Heart right ventricle (tissue), 16 donors: ENCODE data around the gene TMEM165. TPM values are rescaled to one million over a fixed set of nuclear protein-coding genes. Genes with fewer than 3 reads are reported as not detected.

Source experiments
- ATAC-seq, 8 donors: fragments of 200-7000 bp; cut with Tn5 transposase; one replicate each; pipeline ENCODE4 v1.9.1; 2020; ENCODE audit warnings: mild to moderate bottlenecking in 8 of 8, moderate library complexity in 8 of 8, moderate number of reproducible peaks in 1 of 8
- DNase-seq, 2 donors: peaks; one replicate each; pipeline ENCODE4 v3.0.0-alpha.2; 2020
- H3K27ac ChIP-seq, 10 donors: fragments of 200-600 bp; sonication (generic) in 2 of 10; one replicate each; pipeline versions ENCODE4 v1.5.0 to v1.8.0; 2020 to 2022; ENCODE audit warnings: mild to moderate bottlenecking in 3 of 10
- H3K27me3 ChIP-seq, 7 donors: fragments of 200-600 bp; one replicate each; pipeline ENCODE4 v1.8.0; 2021 to 2022; ENCODE audit warnings: mild to moderate bottlenecking in 2 of 7
- H3K36me3 ChIP-seq, 9 donors: fragments of 200-600 bp; sonication (generic) in 1 of 9; one replicate each; pipeline versions ENCODE4 v1.5.0 to v1.8.0; 2020 to 2022; ENCODE audit warnings: mild to moderate bottlenecking in 2 of 9
- H3K4me1 ChIP-seq, 9 donors: fragments of 200-600 bp; sonication (generic) in 1 of 9; one replicate each; pipeline versions ENCODE4 v1.5.0 to v1.8.0; 2020 to 2022; ENCODE audit warnings: mild to moderate bottlenecking in 4 of 9
- H3K4me3 ChIP-seq, 10 donors: fragments of 200-600 bp; sonication (generic) in 2 of 10; one replicate each; pipeline versions ENCODE4 v1.5.0 to v1.8.0; 2020 to 2022; ENCODE audit warnings: mild to moderate bottlenecking in 7 of 10, moderate library complexity in 2 of 10
- H3K9me3 ChIP-seq, 11 donors: fragments of 200-600 bp in 10 of 11; sonication (generic) in 2 of 11; one replicate each; pipeline versions ENCODE4 v1.5.0 to v1.8.0; 2013 to 2022; ENCODE audit warnings: mild to moderate bottlenecking in 2 of 11, control low read depth in 1 of 11, moderate library complexity in 1 of 11
- CTCF ChIP-seq, 9 donors: fragments of 200-600 bp; sonication (generic) in 2 of 9; IDR thresholded peaks; one replicate each; pipeline versions ENCODE4 v1.5.0 to v1.8.0; 2021 to 2022; ENCODE audit warnings: antibody characterized with exemption in 9 of 9, mild to moderate bottlenecking in 5 of 9, moderate library complexity in 1 of 9
- WGBS, 2 donors: extraction: QIAGEN DNeasy Blood & Tissue Kit; methylation state at CpG; one replicate each; pipeline ENCODE4 v1.1.7; 2013; ENCODE audit warnings: inconsistent platforms in 1 of 2; 5-methylcytosine and 5-hydroxymethylcytosine counted together
- intact Hi-C, 10 donors: fragments of 100-400 bp; cut with DNase I; formaldehyde crosslinking; loops; one replicate each; pipeline versions ENCODE4 v1.11.1 to v1.14.2; 2022
- polyA plus RNA-seq, 2 donors: library from polyadenylated mRNA; stranded (reverse); fragments of 200-250 nt; gene quantifications; one replicate each; pipeline ENCODE4 v1.2.3, GENCODE V29; 2013
- total RNA-seq, 10 donors: library from RNA; stranded (reverse); fragmentation: NEBNext Ultra II Directional in 3 of 10; extraction: Animal tissue kit (Norgen Biotek cat#: 25700) in 3 of 10; gene quantifications; one replicate each; pipeline versions ENCODE4 v1.2.1 to v1.2.4, GENCODE V29; 2021 to 2023
- donor health status: Arrhythmogenic right ventricular cardiomyopathy.
- donor health status: ischemic (EF 13 %, LVEDD 7.1; RV severe dilation, severe dysfunction).
- donor health status: healthy with polysubstance abuse.
- donor health status: DM: no; HTN: yes; CAD: no.
- donor health status: DM: no; HTN: no; CAD: no.
- donor health status: ischemic (EF 25% LVEDD 6.9; RV normal size, moderate dysfunction).
- donor health status: ischemic (EF 25% LVEDD 5.7; RV mildly dilated, moderate dysfunction).
- donor health status: healthy.
- donor health status: DM: yes; HTN: yes; CAD: no.
- donor health status: Ischemic cardiomyopathy.
- donor health status: ischemic (EF 35%, LVEDD 5.7; RV mildly dilated, moderate dysfunction).
- donor health status: nonischemic (EF 11% LVEDD 7.7; RV severe dilation, severe dysfunction).
- donor health status: DM: yes; HTN: yes; CAD: no.
- donor health status: PGD.
- donor health status: ischemic (EF 29% LVEDD 5.4; RV normal size, mild dysfunction).
- donor health status: nonischemic (EF 23%, LVEDD 6.1; RV moderate dilation, normal function).

TMEM165 gene
- total and polyA plus RNA-seq, 12 donors: 30.3 to 86.3 (median 36.4) TPM

- Histone ChIP-seq H3K9me3 (no peaks in the 10 kb centered on the region), H3K27me3 (no peaks in the 10 kb centered on the region), H3K4me3 (no peak overlapping the region), H3K36me3 (no peaks in the 10 kb centered on the region), H3K4me1 (peaks cover 0 to 9% (median 0%) of the 10 kb centered on the region in 9 donors), H3K27ac (no peak overlapping the region)
- TF ChIP-seq CTCF (IDR thresholded peaks at IDR 0.05): no peak
- intact Hi-C loops: no loop called here
- ATAC-seq (no peak), DNase-seq (no peak)
- 78 to 83% methylated on average over 3 of the region's 3 CpGs for WGBS, 2 donors
These were observed 10.5 kb upstream of the TMEM165 start for GRCh38 chr4:55385201-55385649.

GRCh38 chr4:55386073-55386472, 9.7 kb upstream of the TMEM165 start:
- Histone ChIP-seq H3K4me3 (no peak overlapping the region), H3K9me3 (no peaks in the 10 kb centered on the region), H3K4me1 (peaks cover 0 to 9% (median 0%) of the 10 kb centered on the region in 9 donors), H3K27me3 (no peaks in the 10 kb centered on the region), H3K27ac (no peak overlapping the region), H3K36me3 (no peaks in the 10 kb centered on the region)
- no peak for TF ChIP-seq CTCF (IDR thresholded peaks at IDR 0.05)
- DNase-seq (no peak), ATAC-seq (peak in 1 of 8 donors; percentile 14)
- intact Hi-C loops: no loop called here

- no peak for TF ChIP-seq CTCF (IDR thresholded peaks at IDR 0.05)
- no peak for DNase-seq
- intact Hi-C loops: no loop called here
- WGBS, 2 donors: 77 to 94% methylated on average over 2 of the region's 2 CpGs
- H3K4me3 ChIP-seq: no peak overlapping the region
- H3K27me3 ChIP-seq: no peaks in the 10 kb centered on the region
- no peaks in the 10 kb centered on the region for H3K36me3 ChIP-seq
- peaks cover 0 to 9% (median 0%) of the 10 kb centered on the region in 9 donors for H3K4me1 ChIP-seq
- H3K27ac ChIP-seq: no peak overlapping the region
- no peaks in the 10 kb centered on the region for H3K9me3 ChIP-seq
- no peak for ATAC-seq
These were observed 8.9 kb upstream of the TMEM165 start for GRCh38 chr4:55386840-55387239.

GRCh38 chr4:55393461-55394320, 2.1 kb upstream of the TMEM165 start:
- intact Hi-C loops: loop anchor here in 2 of 10 donors (10.0 kb wide), 1 partner anchor 151 kb away; the partner anchor contains the start of gene CLOCK (in 2 of the 2)
- no peak for TF ChIP-seq CTCF (IDR thresholded peaks at IDR 0.05)
- no peak overlapping the region for H3K27ac ChIP-seq
- H3K4me1 ChIP-seq: peaks cover 0 to 24% (median 18%) of the 10 kb centered on the region in 9 donors
- no peak for ATAC-seq
- DNase-seq: no peak
- WGBS, 2 donors: 88 to 91% methylated on average over 4 of the region's 4 CpGs
- H3K27me3 ChIP-seq: no peaks in the 10 kb centered on the region
- peaks cover 0 to 6% (median 0%) of the 10 kb centered on the region in 9 donors for H3K36me3 ChIP-seq
- H3K4me3 ChIP-seq: no peak overlapping the region
- H3K9me3 ChIP-seq: no peaks in the 10 kb centered on the region
